ENCODE results near the gene PLXNC1.

GRCh38 chr12:94228488-94228907 lies 80.1 kb downstream of the PLXNC1 start:
- TF ChIP-seq CTCF (optimal IDR thresholded peaks at IDR 0.05 in 1 of 3, IDR thresholded peaks at IDR 0.05 in 1 of 3, conservative IDR thresholded peaks at IDR 0.05 in 1 of 3; ENCODE audit: extremely low read depth in 1 of 3, insufficient read depth in 2 of 3, low read length in 3 of 3) (no peak), EZH2 (IDR thresholded peaks at IDR 0.05; ENCODE audit: low read length) (no peak)
